HG03457 (cell line): ENCODE results near the gene MAD2L2.
A peak's percentile ranks its signal among the peaks of the same experiment; 100 is the strongest.

ENCODE experiments used
- ATAC-seq: cut with Tn5 transposase; IDR thresholded peaks from one replicate; pipeline ENCODE4 v1.9.1; 2021; ENCODE audit warnings: moderate number of reproducible peaks; ENCODE audit not compliant: unreplicated experiment

MAD2L2 gene

GRCh38 chr1:11681071-11681771 lies at the start of gene MAD2L2:
Gene MAD2L2 (minus strand): TSS chr1:11681148. CDS start chr1:11680601, 547 bp downstream.
- ATAC-seq, result peak; percentile 68

GRCh38 chr1:11730429-11730891 lies 49.5 kb upstream of the MAD2L2 start:
- ATAC-seq, result no peak

- no peak for ATAC-seq
Observed at GRCh38 chr1:11729498-11730428, 48.8 kb upstream of the MAD2L2 start.

- no peak for ATAC-seq
Observed at GRCh38 chr1:11729155-11729497, 48.2 kb upstream of the MAD2L2 start.

- ATAC-seq, result no peak
Observed at GRCh38 chr1:11728126-11728806, 47.3 kb upstream of the MAD2L2 start.

GRCh38 chr1:11727119-11727518 lies 46.2 kb upstream of the MAD2L2 start:
- no peak for ATAC-seq

- ATAC-seq, result no peak
Observed at GRCh38 chr1:11725616-11726015, 44.7 kb upstream of the MAD2L2 start.

GRCh38 chr1:11722538-11722937 lies 41.6 kb upstream of the MAD2L2 start:
- ATAC-seq, result no peak

GRCh38 chr1:11721311-11721710 lies 40.4 kb upstream of the MAD2L2 start:
- no peak for ATAC-seq

GRCh38 chr1:11720525-11720924 lies 39.6 kb upstream of the MAD2L2 start:
- ATAC-seq, result no peak

GRCh38 chr1:11720033-11720376 lies 39.1 kb upstream of the MAD2L2 start:
- ATAC-seq, result no peak

GRCh38 chr1:11719313-11720032 lies 38.5 kb upstream of the MAD2L2 start:
- ATAC-seq, result no peak

- ATAC-seq, result no peak
Observed at GRCh38 chr1:11714831-11715575, 34.1 kb upstream of the MAD2L2 start.

- no peak for ATAC-seq
Observed at GRCh38 chr1:11713095-11713494, 32.1 kb upstream of the MAD2L2 start.

GRCh38 chr1:11712285-11712684 lies 31.3 kb upstream of the MAD2L2 start:
- no peak for ATAC-seq

- no peak for ATAC-seq
Observed at GRCh38 chr1:11711490-11711889, 30.5 kb upstream of the MAD2L2 start.

- no peak for ATAC-seq
Observed at GRCh38 chr1:11708554-11709350, 27.8 kb upstream of the MAD2L2 start.

GRCh38 chr1:11707621-11708276 lies 26.8 kb upstream of the MAD2L2 start:
- ATAC-seq, result no peak

GRCh38 chr1:11706292-11706691 lies 25.3 kb upstream of the MAD2L2 start:
- ATAC-seq, result no peak
